ENCODE results near the gene NBPF1.
"Not testable (repeated sequence)": the region's sequence is repeated elsewhere in the genome, so short reads cannot be mapped to it uniquely, and the experiment has no call there.

NBPF1 gene

GRCh38 chr1:16557034-16557433 is 56.3 kb downstream of the NBPF1 start:
- not testable (repeated sequence) for DNase-seq (ENCODE audit: low read depth); H3K4me3 ChIP-seq (ENCODE audit: low read depth, low read length)

GRCh38 chr1:16553244-16553643 is 60.1 kb downstream of the NBPF1 start:
- not testable (repeated sequence) for DNase-seq (ENCODE audit: low read depth); H3K4me3 ChIP-seq (ENCODE audit: low read depth, low read length)

GRCh38 chr1:16550212-16550918 is 63.0 kb downstream of the NBPF1 start:
- not testable (repeated sequence) for DNase-seq (ENCODE audit: low read depth)

GRCh38 chr1:16549545-16549944 is 63.8 kb downstream of the NBPF1 start:
- DNase-seq (ENCODE audit: low read depth); H3K4me3 ChIP-seq (ENCODE audit: low read depth, low read length): not testable (repeated sequence)

More at GRCh38 chr1:16550212-16550918, 63.0 kb downstream of the NBPF1 start:
- not testable (repeated sequence) for H3K4me3 ChIP-seq (ENCODE audit: low read depth, low read length)

GRCh38 chr1:16547502-16548241 is 65.7 kb downstream of the NBPF1 start:
- not testable (repeated sequence) for DNase-seq (ENCODE audit: low read depth); H3K4me3 ChIP-seq (ENCODE audit: low read depth, low read length)

GRCh38 chr1:16545682-16546095 is 67.7 kb downstream of the NBPF1 start:
- H3K4me3 ChIP-seq (ENCODE audit: low read depth, low read length); DNase-seq (ENCODE audit: low read depth): not testable (repeated sequence)

- not testable (repeated sequence) for DNase-seq (ENCODE audit: low read depth); H3K4me3 ChIP-seq (ENCODE audit: low read depth, low read length)
Observed at GRCh38 chr1:16540421-16540893, 72.9 kb downstream of the NBPF1 start.

GRCh38 chr1:16537528-16537927 is 75.8 kb downstream of the NBPF1 start:
- not testable (repeated sequence) for DNase-seq (ENCODE audit: low read depth)

GRCh38 chr1:16536796-16537195 is 76.6 kb downstream of the NBPF1 start:
- DNase-seq (ENCODE audit: low read depth); H3K4me3 ChIP-seq (ENCODE audit: low read depth, low read length): not testable (repeated sequence)

More at GRCh38 chr1:16537528-16537927, 75.8 kb downstream of the NBPF1 start:
- not testable (repeated sequence) for H3K4me3 ChIP-seq (ENCODE audit: low read depth, low read length)

GRCh38 chr1:16535898-16536297 is 77.5 kb downstream of the NBPF1 start:
- DNase-seq (ENCODE audit: low read depth) = not testable (repeated sequence)

GRCh38 chr1:16535487-16535886 is 77.9 kb downstream of the NBPF1 start:
- not testable (repeated sequence) for H3K4me3 ChIP-seq (ENCODE audit: low read depth, low read length); DNase-seq (ENCODE audit: low read depth)

More at GRCh38 chr1:16535898-16536297, 77.5 kb downstream of the NBPF1 start:
- not testable (repeated sequence) for H3K4me3 ChIP-seq (ENCODE audit: low read depth, low read length)

GRCh38 chr1:16534829-16535456 is 78.4 kb downstream of the NBPF1 start:
- peak; percentile 32 for DNase-seq (ENCODE audit: low read depth)
- H3K4me3 ChIP-seq (ENCODE audit: low read depth, low read length) = not testable (repeated sequence)

- not testable (repeated sequence) for DNase-seq (ENCODE audit: low read depth); H3K4me3 ChIP-seq (ENCODE audit: low read depth, low read length)
Observed at GRCh38 chr1:16534239-16534828, 79.0 kb downstream of the NBPF1 start.

GRCh38 chr1:16532235-16532991 is 81.0 kb downstream of the NBPF1 start:
- H3K4me3 ChIP-seq (ENCODE audit: low read depth, low read length) = not testable (repeated sequence)

GRCh38 chr1:16528338-16528737 is 85.0 kb downstream of the NBPF1 start:
- DNase-seq (ENCODE audit: low read depth); H3K4me3 ChIP-seq (ENCODE audit: low read depth, low read length): not testable (repeated sequence)

More at GRCh38 chr1:16532235-16532991, 81.0 kb downstream of the NBPF1 start:
- DNase-seq (ENCODE audit: low read depth) = not testable (repeated sequence)

- DNase-seq (ENCODE audit: low read depth); H3K4me3 ChIP-seq (ENCODE audit: low read depth, low read length): not testable (repeated sequence)
Observed at GRCh38 chr1:16525769-16526168, 87.6 kb downstream of the NBPF1 start.

GRCh38 chr1:16521679-16522078 is 91.7 kb downstream of the NBPF1 start:
- not testable (repeated sequence) for DNase-seq (ENCODE audit: low read depth); H3K4me3 ChIP-seq (ENCODE audit: low read depth, low read length)

Measured in LNCaP clone FGC (cell line).